ENCODE results near the gene RTL10. TPM values are rescaled to one million over a fixed set of nuclear protein-coding genes. Genes with fewer than 3 reads are reported as not detected.
"Not testable (repeated sequence)": the region's sequence is repeated elsewhere in the genome, so short reads cannot be mapped to it uniquely, and the experiment has no call there.

Gene RTL10
- total RNA-seq, 1 donor from 2014 or later = 35.1 TPM

GRCh38 chr22:19886605-19887255 is 32.1 kb upstream of the RTL10 start:
- H3K36me3 Mint-ChIP-seq = no peaks in the 10 kb centered on the region

GRCh38 chr22:19885841-19886592 is 31.3 kb upstream of the RTL10 start:
- no peak for DNase-seq (ENCODE audit: low spot score in 2 of 2, unreplicated experiment in 2 of 2)
- no peak for TF ChIP-seq CTCF (IDR thresholded peaks at IDR 0.05; ENCODE audit: unreplicated experiment)
- no peaks in the 10 kb centered on the region for H3K36me3 Mint-ChIP-seq
- H3K27me3 Mint-ChIP-seq (ENCODE audit: low read depth) = peaks cover 2% of the 10 kb centered on the region
- H3K27ac Mint-ChIP-seq = no peak overlapping the region
- no peaks in the 10 kb centered on the region for H3K9me3 Mint-ChIP-seq
- peaks cover 11% of the 10 kb centered on the region for H3K4me1 Mint-ChIP-seq
- no peak overlapping the region for H3K4me3 Mint-ChIP-seq

More at GRCh38 chr22:19886605-19887255, 32.1 kb upstream of the RTL10 start:
- peaks cover 2% of the 10 kb centered on the region for H3K27me3 Mint-ChIP-seq (ENCODE audit: low read depth)
- no peak overlapping the region for H3K4me3 Mint-ChIP-seq
- H3K4me1 Mint-ChIP-seq = peaks cover 11% of the 10 kb centered on the region
- no peak for DNase-seq (ENCODE audit: low spot score in 2 of 2, unreplicated experiment in 2 of 2)
- no peak overlapping the region for H3K27ac Mint-ChIP-seq
- no peak for TF ChIP-seq CTCF (IDR thresholded peaks at IDR 0.05; ENCODE audit: unreplicated experiment)
- no peaks in the 10 kb centered on the region for H3K9me3 Mint-ChIP-seq

GRCh38 chr22:19884954-19885751 is 30.5 kb upstream of the RTL10 start:
- no peak overlapping the region for H3K4me3 Mint-ChIP-seq
- H3K27ac Mint-ChIP-seq = no peak overlapping the region
- H3K9me3 Mint-ChIP-seq = no peaks in the 10 kb centered on the region
- no peaks in the 10 kb centered on the region for H3K36me3 Mint-ChIP-seq
- peaks cover 18% of the 10 kb centered on the region for H3K4me1 Mint-ChIP-seq
- no peak for TF ChIP-seq CTCF (IDR thresholded peaks at IDR 0.05; ENCODE audit: unreplicated experiment)
- DNase-seq (ENCODE audit: low spot score in 2 of 2, unreplicated experiment in 2 of 2) = no peak
- H3K27me3 Mint-ChIP-seq (ENCODE audit: low read depth) = peaks cover 4% of the 10 kb centered on the region

GRCh38 chr22:19884161-19884953 is 29.7 kb upstream of the RTL10 start:
- H3K4me1 Mint-ChIP-seq = peaks cover 20% of the 10 kb centered on the region
- H3K36me3 Mint-ChIP-seq = no peaks in the 10 kb centered on the region
- H3K27ac Mint-ChIP-seq = no peak overlapping the region
- TF ChIP-seq CTCF (IDR thresholded peaks at IDR 0.05; ENCODE audit: unreplicated experiment) = no peak
- H3K9me3 Mint-ChIP-seq = no peaks in the 10 kb centered on the region
- H3K27me3 Mint-ChIP-seq (ENCODE audit: low read depth) = peaks cover 2% of the 10 kb centered on the region
- no peak overlapping the region for H3K4me3 Mint-ChIP-seq
- peak in 1 of 2 experiments; percentile 6 for DNase-seq (ENCODE audit: low spot score in 2 of 2, unreplicated experiment in 2 of 2)

- not testable (repeated sequence) for H3K4me3 Mint-ChIP-seq; H3K27me3 Mint-ChIP-seq (ENCODE audit: low read depth); H3K9me3 Mint-ChIP-seq; H3K27ac Mint-ChIP-seq; H3K36me3 Mint-ChIP-seq; DNase-seq (ENCODE audit: low spot score in 2 of 2, unreplicated experiment in 2 of 2)
- peaks cover 29% of the 10 kb centered on the region for H3K4me1 Mint-ChIP-seq
Measured at GRCh38 chr22:19883446-19883845, 28.8 kb upstream of the RTL10 start.
